Esophagus squamous epithelium (tissue), 5 donors: ENCODE data around the gene GPHN. TPM values are rescaled to one million over a fixed set of nuclear protein-coding genes. Genes with fewer than 3 reads are reported as not detected.

Source experiments
- DNase-seq: peaks from one replicate; lab custom pipeline; 2025; lab: John Stamatoyannopoulos, UW
- H3K27ac ChIP-seq, 4 donors: fragments of 200-600 bp; sonication (generic); one replicate each; pipeline ENCODE4 v1.5.1; 2016 to 2019; ENCODE audit warnings: mild to moderate bottlenecking in 1 of 4
- H3K27me3 ChIP-seq, 4 donors: fragments of 200-600 bp; sonication (generic); 1 replicate in 3 of 4; 2 replicates in 1 of 4; pipeline versions ENCODE4 v1.5.1 to v1.6.0; 2017 to 2021; ENCODE audit warnings: antibody characterized with exemption in 1 of 4
- H3K36me3 ChIP-seq, 3 donors: fragments of 200-600 bp; sonication (generic); one replicate each; pipeline ENCODE4 v1.5.1; 2016 to 2019
- H3K4me1 ChIP-seq, 3 donors: fragments of 200-600 bp; sonication (generic); one replicate each; pipeline ENCODE4 v1.5.1; 2017 to 2019
- H3K4me3 ChIP-seq, 4 donors: fragments of 200-600 bp; sonication (generic); 1 replicate in 3 of 4; 2 replicates in 1 of 4; pipeline ENCODE4 v1.5.1; 2016 to 2019; ENCODE audit warnings: mild to moderate bottlenecking in 2 of 4, moderate library complexity in 1 of 4
- H3K9me3 ChIP-seq, 3 donors: fragments of 200-600 bp; sonication (generic); one replicate each; pipeline ENCODE4 v1.5.1; 2016 to 2019
- CTCF ChIP-seq, 6 experiments: fragments of 450-650 bp in 4 of 6; fragments of 200-600 bp in 2 of 6; sonication (generic) in 2 of 6; IDR thresholded peaks; one replicate each; pipeline ENCODE4 v1.5.1; 2016 to 2019; ENCODE audit warnings: antibody characterized with exemption in 6 of 6, mild to moderate bottlenecking in 4 of 6, moderate library complexity in 4 of 6
- POLR2A ChIP-seq, 4 donors: fragments of 450-650 bp; IDR thresholded peaks; one replicate each; pipeline ENCODE4 v1.6.1; 2017; ENCODE audit warnings: antibody characterized with exemption in 4 of 4, mild to moderate bottlenecking in 4 of 4, moderate library complexity in 3 of 4
- WGBS, 2 donors: methylation state at CpG; one replicate each; pipeline ENCODE4 v1.1.5; 2018; 5-methylcytosine and 5-hydroxymethylcytosine counted together
- intact Hi-C: fragments of 100-400 bp; cut with DNase I; formaldehyde crosslinking; loops from one replicate; pipeline ENCODE4 v1.15.0; 2022
- total RNA-seq, 4 donors: library from RNA; depleted of rRNA; stranded (reverse); fragments of >200 nt; gene quantifications; one replicate each; pipeline ENCODE4 v1.1.0, GENCODE V29; 2016
- donor health status: DM: yes; HTN: yes; CAD: no.

Gene GPHN
- total RNA-seq, 4 donors from 2014 or later, result 8.3 to 28.4 (median 12.8) TPM

GRCh38 chr14:66850258-66850888 lies 342.4 kb downstream of the GPHN start:
- Histone ChIP-seq H3K36me3 (no peaks in the 10 kb centered on the region), H3K4me3 (no peak overlapping the region), H3K4me1 (no peaks in the 10 kb centered on the region), H3K27ac (no peak overlapping the region), H3K27me3 (no peaks in the 10 kb centered on the region), H3K9me3 (no peaks in the 10 kb centered on the region)
- intact Hi-C loops, result no loop called here
- WGBS, 2 donors, result 72 to 96% methylated on average over 4 of the region's 4 CpGs
- no peak for DNase-seq
- TF ChIP-seq POLR2A (IDR thresholded peaks at IDR 0.05) (no peak), CTCF (IDR thresholded peaks at IDR 0.05) (no peak)

GRCh38 chr14:66853311-66853710 lies 345.4 kb downstream of the GPHN start:
- Histone ChIP-seq H3K36me3 (no peaks in the 10 kb centered on the region), H3K4me3 (no peak overlapping the region), H3K27ac (no peak overlapping the region), H3K4me1 (no peaks in the 10 kb centered on the region), H3K9me3 (no peaks in the 10 kb centered on the region), H3K27me3 (no peaks in the 10 kb centered on the region)
- TF ChIP-seq CTCF (IDR thresholded peaks at IDR 0.05) (no peak), POLR2A (IDR thresholded peaks at IDR 0.05) (no peak)
- intact Hi-C loops, result no loop called here
- no peak for DNase-seq
- 89 to 92% methylated on average over 3 of the region's 3 CpGs for WGBS, 2 donors

- Histone ChIP-seq H3K4me1 (no peaks in the 10 kb centered on the region), H3K9me3 (no peaks in the 10 kb centered on the region), H3K36me3 (no peaks in the 10 kb centered on the region), H3K27ac (no peak overlapping the region), H3K27me3 (no peaks in the 10 kb centered on the region), H3K4me3 (no peak overlapping the region)
- TF ChIP-seq CTCF (IDR thresholded peaks at IDR 0.05) (no peak), POLR2A (IDR thresholded peaks at IDR 0.05) (no peak)
- intact Hi-C loops, result no loop called here
- DNase-seq, result no peak
- 91 to 95% methylated on average over 3 to 4 of the region's 4 CpGs for WGBS, 2 donors
Measured at GRCh38 chr14:66857867-66858266, 349.9 kb downstream of the GPHN start.

GRCh38 chr14:66859063-66859671 lies 351.2 kb downstream of the GPHN start:
- no peak for DNase-seq
- Histone ChIP-seq H3K27me3 (no peaks in the 10 kb centered on the region), H3K27ac (no peak overlapping the region), H3K36me3 (no peaks in the 10 kb centered on the region), H3K4me1 (no peaks in the 10 kb centered on the region), H3K9me3 (no peaks in the 10 kb centered on the region), H3K4me3 (no peak overlapping the region)
- intact Hi-C loops, result no loop called here
- no peak for TF ChIP-seq CTCF (IDR thresholded peaks at IDR 0.05)
- TF ChIP-seq POLR2A (IDR thresholded peaks at IDR 0.05), result no peak
- WGBS, 2 donors, result 77 to 80% methylated on average over 4 of the region's 5 CpGs

GRCh38 chr14:66881596-66881995 lies 373.6 kb downstream of the GPHN start:
- H3K4me3 ChIP-seq, result no peak overlapping the region
- H3K9me3 ChIP-seq, result peaks cover 0 to 5% (median 3%) of the 10 kb centered on the region in 3 donors
- no peaks in the 10 kb centered on the region for H3K27me3 ChIP-seq
- DNase-seq, result no peak
- intact Hi-C loops, result no loop called here
- no peaks in the 10 kb centered on the region for H3K36me3 ChIP-seq
- TF ChIP-seq CTCF (IDR thresholded peaks at IDR 0.05), result no peak
- TF ChIP-seq POLR2A (IDR thresholded peaks at IDR 0.05), result no peak
- H3K27ac ChIP-seq, result no peak overlapping the region
- H3K4me1 ChIP-seq, result no peaks in the 10 kb centered on the region
